GM23338 (cell line): ENCODE measurements around the gene LRBA.

Source experiments
- EZH2phosphoT487 ChIP-seq: fragments of 200-600 bp; sonication (generic); IDR thresholded peaks from one replicate; pipeline ENCODE4 v1.8.1; 2018; ENCODE audit warnings: antibody characterized with exemption; ENCODE audit not compliant: unreplicated experiment
- POLR2AphosphoS5 ChIP-seq: IDR thresholded peaks from 2 replicates; pipeline ENCODE4 v1.6.1; 2016; ENCODE audit warnings: antibody characterized with exemption, low read depth
- TF ChIP-seq, protein P1 (sequence below), 2 experiments: fragments of 200-600 bp in 1 of 2; sonication (generic) in 1 of 2; conservative IDR thresholded peaks; 2 replicates each; pipeline versions ENCODE4 v1.5.1 to v1.6.1; 2016 to 2017; ENCODE audit warnings: antibody characterized with exemption in 2 of 2, low read depth in 2 of 2, mild to moderate bottlenecking in 2 of 2, moderate library complexity in 1 of 2
- TF ChIP-seq, protein P2 (sequence below): IDR thresholded peaks from 2 replicates; pipeline ENCODE4 v1.6.1; 2016; ENCODE audit warnings: antibody characterized with exemption

DNA sequence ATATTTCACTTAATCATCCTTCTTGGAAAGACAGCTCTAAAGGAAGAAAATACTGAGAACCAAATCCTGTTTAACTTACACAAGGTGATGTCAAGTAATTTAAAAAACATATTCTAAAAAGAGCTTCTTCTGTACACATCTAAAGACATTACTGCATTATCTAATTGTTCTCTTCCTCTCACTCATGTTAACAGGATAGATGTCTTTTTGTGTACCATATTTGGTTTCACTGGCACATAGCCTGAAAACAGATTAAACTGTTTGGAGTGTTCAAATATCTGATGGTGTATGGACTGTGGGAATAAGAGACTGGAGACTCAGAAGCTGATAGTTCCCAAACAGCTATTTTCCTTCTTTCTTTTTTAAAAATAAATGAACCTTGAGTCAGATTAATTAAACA lies 646.4 kb downstream of the LRBA start:
- TF ChIP-seq, protein P1, sequence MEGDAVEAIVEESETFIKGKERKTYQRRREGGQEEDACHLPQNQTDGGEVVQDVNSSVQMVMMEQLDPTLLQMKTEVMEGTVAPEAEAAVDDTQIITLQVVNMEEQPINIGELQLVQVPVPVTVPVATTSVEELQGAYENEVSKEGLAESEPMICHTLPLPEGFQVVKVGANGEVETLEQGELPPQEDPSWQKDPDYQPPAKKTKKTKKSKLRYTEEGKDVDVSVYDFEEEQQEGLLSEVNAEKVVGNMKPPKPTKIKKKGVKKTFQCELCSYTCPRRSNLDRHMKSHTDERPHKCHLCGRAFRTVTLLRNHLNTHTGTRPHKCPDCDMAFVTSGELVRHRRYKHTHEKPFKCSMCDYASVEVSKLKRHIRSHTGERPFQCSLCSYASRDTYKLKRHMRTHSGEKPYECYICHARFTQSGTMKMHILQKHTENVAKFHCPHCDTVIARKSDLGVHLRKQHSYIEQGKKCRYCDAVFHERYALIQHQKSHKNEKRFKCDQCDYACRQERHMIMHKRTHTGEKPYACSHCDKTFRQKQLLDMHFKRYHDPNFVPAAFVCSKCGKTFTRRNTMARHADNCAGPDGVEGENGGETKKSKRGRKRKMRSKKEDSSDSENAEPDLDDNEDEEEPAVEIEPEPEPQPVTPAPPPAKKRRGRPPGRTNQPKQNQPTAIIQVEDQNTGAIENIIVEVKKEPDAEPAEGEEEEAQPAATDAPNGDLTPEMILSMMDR (conservative IDR thresholded peaks at IDR 0.05; ENCODE audit: low read depth in 2 of 2), result no peak
- TF ChIP-seq EZH2phosphoT487 (no peak), POLR2AphosphoS5 (no peak)
- TF ChIP-seq, protein P2, sequence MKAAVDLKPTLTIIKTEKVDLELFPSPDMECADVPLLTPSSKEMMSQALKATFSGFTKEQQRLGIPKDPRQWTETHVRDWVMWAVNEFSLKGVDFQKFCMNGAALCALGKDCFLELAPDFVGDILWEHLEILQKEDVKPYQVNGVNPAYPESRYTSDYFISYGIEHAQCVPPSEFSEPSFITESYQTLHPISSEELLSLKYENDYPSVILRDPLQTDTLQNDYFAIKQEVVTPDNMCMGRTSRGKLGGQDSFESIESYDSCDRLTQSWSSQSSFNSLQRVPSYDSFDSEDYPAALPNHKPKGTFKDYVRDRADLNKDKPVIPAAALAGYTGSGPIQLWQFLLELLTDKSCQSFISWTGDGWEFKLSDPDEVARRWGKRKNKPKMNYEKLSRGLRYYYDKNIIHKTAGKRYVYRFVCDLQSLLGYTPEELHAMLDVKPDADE, result no peak
